Panc1 (cell line): ENCODE measurements around the gene KIDINS220. TPM values are rescaled to one million over a fixed set of nuclear protein-coding genes. Genes with fewer than 3 reads are reported as not detected.

Source experiments
- ATAC-seq: fragments of 200-7000 bp; cut with Tn5 transposase; 2 replicates; pipeline ENCODE4 v1.9.1; 2020; ENCODE audit warnings: mild to moderate bottlenecking, moderate library complexity
- BruUV-seq: library from RNA; stranded (reverse); fragments of 400-500 nt; replicated peaks from 2 replicates; lab custom pipeline; 2021; lab: Mats Ljungman, UMichigan
- CTCF ChIA-PET: fragments of 300-600 bp; sonication (Branson Sonifier 250); formaldehyde crosslinking; loops from one replicate; lab custom pipeline; 2022; ENCODE audit warnings: antibody characterized with exemption; lab: Charles Lee
- POLR2A ChIA-PET: fragments of 300-600 bp; sonication (Branson Sonifier 250); formaldehyde crosslinking; loops from one replicate; lab custom pipeline; 2022; ENCODE audit warnings: antibody characterized with exemption; lab: Charles Lee
- DNase-seq: peaks from one replicate; pipeline ENCODE4 v3.0.0-alpha.2; 2010; ENCODE audit warnings: low read depth, low spot score
- H3K27ac ChIP-seq: 2 replicates; pipeline ENCODE4 v1.5.1; 2011; ENCODE audit warnings: mild to moderate bottlenecking, low read length, inconsistent platforms
- H3K27me3 ChIP-seq: fragments of 200-500 bp; sonication (Bioruptor generic); 2 replicates; pipeline ENCODE4 v1.6.0; 2014; ENCODE audit warnings: low read length, inconsistent platforms; ENCODE audit not compliant: control insufficient read depth, insufficient read depth
- H3K36me3 ChIP-seq: fragments of 200-500 bp; sonication (Bioruptor generic); 2 replicates; pipeline ENCODE4 v1.5.1; 2014; ENCODE audit warnings: inconsistent platforms, mild to moderate bottlenecking, low read length, moderate library complexity; ENCODE audit not compliant: control insufficient read depth, insufficient read depth
- H3K4me1 ChIP-seq: 2 replicates; pipeline ENCODE4 v1.5.1; 2011; ENCODE audit warnings: inconsistent platforms, mild to moderate bottlenecking, low read length, moderate library complexity; ENCODE audit not compliant: control insufficient read depth, insufficient read depth
- H3K4me3 ChIP-seq, 2 experiments: 2 replicates each; pipeline ENCODE4 v1.5.1; 2011 to 2012; ENCODE audit warnings: low read depth in 2 of 2, low read length in 2 of 2, mild to moderate bottlenecking in 2 of 2, inconsistent platforms in 1 of 2, moderate library complexity in 1 of 2
- H3K9me3 ChIP-seq: fragments of 200-500 bp; sonication (Bioruptor generic); 2 replicates; pipeline ENCODE4 v1.5.1; 2014; ENCODE audit warnings: low read depth, mild to moderate bottlenecking, inconsistent platforms, low read length, moderate library complexity; ENCODE audit not compliant: control insufficient read depth, insufficient read depth
- CTCF ChIP-seq: fragments of 450-650 bp; IDR thresholded peaks from 2 replicates; pipeline ENCODE4 v1.5.1; 2017; ENCODE audit warnings: mild to moderate bottlenecking
- POLR2AphosphoS5 ChIP-seq: IDR thresholded peaks from 2 replicates; pipeline ENCODE4 v1.6.1; 2012; ENCODE audit warnings: mild to moderate bottlenecking, low read depth, low read length, moderate library complexity
- REST ChIP-seq, 2 experiments: IDR thresholded peaks; 2 replicates each; pipeline ENCODE4 v1.6.1; 2011 to 2012; ENCODE audit warnings: low read depth in 2 of 2, control low read depth in 1 of 2, low read length in 1 of 2, mild to moderate bottlenecking in 1 of 2, moderate library complexity in 1 of 2; ENCODE audit not compliant: insufficient read depth in 1 of 2
- SIN3A ChIP-seq: IDR thresholded peaks from 2 replicates; pipeline ENCODE4 v1.6.1; 2012; ENCODE audit warnings: low read depth, mild to moderate bottlenecking, low read length, moderate library complexity, borderline replicate concordance; ENCODE audit not compliant: insufficient read depth
- TCF7L2 ChIP-seq: IDR thresholded peaks from 2 replicates; pipeline ENCODE4 v1.6.1; 2011; ENCODE audit warnings: mild to moderate bottlenecking, low read depth, low read length, inconsistent platforms
- in situ Hi-C: cut with HindIII; loops from 2 replicates; pipeline ENCODE4 v1.10.0; 2016; ENCODE audit warnings: low sequenced_read_pairs, low pct_unique_long_range_greater_than_20kb
- intact Hi-C: fragments of 100-400 bp; cut with micrococcal nuclease; formaldehyde crosslinking; loops from one replicate; pipeline ENCODE4 v1.10.0; 2022; ENCODE audit not compliant: unreplicated experiment
- total RNA-seq: library from RNA; stranded (reverse); gene quantifications from one replicate; pipeline ENCODE4 v1.2.1, GENCODE V29; 2021; ENCODE audit not compliant: unreplicated experiment

The KIDINS220 gene
- total RNA-seq, 1 experiment from 2014 or later = 39.3 TPM

GRCh38 chr2:8833853-8834252 is 3.6 kb downstream of the KIDINS220 start:
- H3K36me3 ChIP-seq = no peaks in the 10 kb centered on the region
- no peak for ATAC-seq
- H3K27ac ChIP-seq = no peak overlapping the region
- no peak for TF ChIP-seq REST (IDR thresholded peaks at IDR 0.05; ENCODE audit: insufficient read depth in 1 of 2, low read depth in 2 of 2, low read length in 1 of 2)
- peaks cover 11% of the 10 kb centered on the region for H3K4me1 ChIP-seq
- ChIA-PET CTCF (interaction anchor here (0.6 to 0.7 kb wide), 2 partner anchors 21 to 1736 kb away, joined by 4 to 6 read pairs; no protein-coding TSS in a partner anchor), POLR2A (no interaction called here)
- no peaks in the 10 kb centered on the region for H3K27me3 ChIP-seq
- no TSS peak for BruUV-seq
- in situ Hi-C loops = no loop called here
- H3K4me3 ChIP-seq = no peak overlapping the region
- no peaks in the 10 kb centered on the region for H3K9me3 ChIP-seq
- no peak for DNase-seq
- intact Hi-C loops = no loop called here

GRCh38 chr2:8831516-8831915 is 5.9 kb downstream of the KIDINS220 start:
- Histone ChIP-seq H3K27ac (no peak overlapping the region), H3K27me3 (no peaks in the 10 kb centered on the region), H3K36me3 (no peaks in the 10 kb centered on the region), H3K4me1 (peaks cover 6% of the 10 kb centered on the region), H3K4me3 (no peak overlapping the region), H3K9me3 (no peaks in the 10 kb centered on the region)
- CTCF ChIA-PET = interaction anchor here (0.5 kb wide), 1 partner anchor 610 kb away, joined by 3 read pairs; no protein-coding TSS in a partner anchor
- DNase-seq = no peak
- BruUV-seq = no TSS peak
- POLR2A ChIA-PET = no interaction called here
- ATAC-seq = no peak
- no peak for TF ChIP-seq POLR2AphosphoS5
- TF ChIP-seq REST (IDR thresholded peaks at IDR 0.05; ENCODE audit: insufficient read depth in 1 of 2, low read depth in 2 of 2, low read length in 1 of 2) = no peak
- no peak for TF ChIP-seq SIN3A
- no peak for TF ChIP-seq CTCF
- TF ChIP-seq TCF7L2 = no peak
- intact Hi-C loops = no loop called here
- in situ Hi-C loops = no loop called here
